ENCODE measurements around the gene EID3.

DNA sequence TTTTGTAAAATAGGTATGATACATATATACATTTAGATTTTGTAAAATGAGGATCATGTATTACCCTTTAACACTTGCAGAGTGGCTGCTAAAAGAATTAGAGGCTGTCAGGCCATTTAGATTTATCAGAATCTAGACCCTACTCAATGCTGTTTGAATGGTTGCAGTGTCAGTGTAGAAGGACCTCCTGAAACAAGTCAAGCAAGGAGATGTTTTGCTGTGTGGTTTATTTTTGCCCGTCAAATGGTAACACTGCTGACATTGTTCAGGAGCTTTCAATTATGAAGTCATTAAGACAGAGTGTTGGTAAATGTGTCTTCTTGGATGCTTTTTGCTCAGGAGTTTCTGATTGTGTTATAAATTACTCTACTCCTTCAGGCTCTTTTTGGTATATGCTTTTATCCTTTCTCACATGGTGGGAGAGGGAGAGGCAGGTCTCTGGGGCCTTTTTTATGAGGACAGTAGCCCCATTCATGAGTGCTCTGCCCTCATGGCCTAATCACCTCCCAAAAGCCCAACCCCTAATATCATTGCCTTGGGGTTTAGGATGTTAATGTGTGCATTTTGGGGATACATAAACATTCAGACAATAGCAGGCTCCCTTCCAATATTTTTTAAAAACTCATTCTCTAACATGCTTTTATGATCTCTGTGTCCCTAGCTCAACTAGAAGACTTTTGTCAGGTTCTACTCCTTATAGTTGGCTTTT lies 16.5 kb downstream of the EID3 start:
- TF ChIP-seq POLR2A (IDR thresholded peaks at IDR 0.05) = no peak
- TF ChIP-seq CTCF (IDR thresholded peaks at IDR 0.05) = no peak

Data from Peyer's patch (tissue), 4 donors.